Measurements from ENCODE around the gene CA10. TPM values are rescaled to one million over a fixed set of nuclear protein-coding genes. Genes with fewer than 3 reads are reported as not detected.

Gene CA10
- total RNA-seq, 1 donor from 2014 or later: not detected

GRCh38 chr17:51805765-51806164 lies 352.7 kb downstream of the CA10 start:
- Mint-ChIP-seq H3K9me3 (ENCODE audit: unreplicated experiment) (no peaks in the 10 kb centered on the region), H3K36me3 (ENCODE audit: unreplicated experiment) (no peaks in the 10 kb centered on the region), H3K4me1 (ENCODE audit: unreplicated experiment) (no peaks in the 10 kb centered on the region), H3K27me3 (ENCODE audit: unreplicated experiment) (peaks cover 6% of the 10 kb centered on the region), H3K4me3 (ENCODE audit: unreplicated experiment) (no peak overlapping the region), H3K27ac (ENCODE audit: unreplicated experiment) (no peak overlapping the region)
- DNase-seq (ENCODE audit: extremely low spot score, unreplicated experiment): no peak
- TF ChIP-seq, protein P1, sequence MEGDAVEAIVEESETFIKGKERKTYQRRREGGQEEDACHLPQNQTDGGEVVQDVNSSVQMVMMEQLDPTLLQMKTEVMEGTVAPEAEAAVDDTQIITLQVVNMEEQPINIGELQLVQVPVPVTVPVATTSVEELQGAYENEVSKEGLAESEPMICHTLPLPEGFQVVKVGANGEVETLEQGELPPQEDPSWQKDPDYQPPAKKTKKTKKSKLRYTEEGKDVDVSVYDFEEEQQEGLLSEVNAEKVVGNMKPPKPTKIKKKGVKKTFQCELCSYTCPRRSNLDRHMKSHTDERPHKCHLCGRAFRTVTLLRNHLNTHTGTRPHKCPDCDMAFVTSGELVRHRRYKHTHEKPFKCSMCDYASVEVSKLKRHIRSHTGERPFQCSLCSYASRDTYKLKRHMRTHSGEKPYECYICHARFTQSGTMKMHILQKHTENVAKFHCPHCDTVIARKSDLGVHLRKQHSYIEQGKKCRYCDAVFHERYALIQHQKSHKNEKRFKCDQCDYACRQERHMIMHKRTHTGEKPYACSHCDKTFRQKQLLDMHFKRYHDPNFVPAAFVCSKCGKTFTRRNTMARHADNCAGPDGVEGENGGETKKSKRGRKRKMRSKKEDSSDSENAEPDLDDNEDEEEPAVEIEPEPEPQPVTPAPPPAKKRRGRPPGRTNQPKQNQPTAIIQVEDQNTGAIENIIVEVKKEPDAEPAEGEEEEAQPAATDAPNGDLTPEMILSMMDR (IDR thresholded peaks at IDR 0.05): no peak

- Mint-ChIP-seq H3K4me1 (ENCODE audit: unreplicated experiment) (no peaks in the 10 kb centered on the region), H3K36me3 (ENCODE audit: unreplicated experiment) (no peaks in the 10 kb centered on the region), H3K27me3 (ENCODE audit: unreplicated experiment) (peaks cover 6% of the 10 kb centered on the region), H3K9me3 (ENCODE audit: unreplicated experiment) (no peaks in the 10 kb centered on the region), H3K27ac (ENCODE audit: unreplicated experiment) (no peak overlapping the region), H3K4me3 (ENCODE audit: unreplicated experiment) (no peak overlapping the region)
- DNase-seq (ENCODE audit: extremely low spot score, unreplicated experiment): no peak
- TF ChIP-seq, protein P1 (IDR thresholded peaks at IDR 0.05): no peak
Observed at GRCh38 chr17:51805185-51805584, 353.3 kb downstream of the CA10 start.

- TF ChIP-seq, protein P1 (IDR thresholded peaks at IDR 0.05): no peak
- H3K36me3 Mint-ChIP-seq (ENCODE audit: unreplicated experiment): no peaks in the 10 kb centered on the region
- H3K9me3 Mint-ChIP-seq (ENCODE audit: unreplicated experiment): no peaks in the 10 kb centered on the region
- peaks cover 4% of the 10 kb centered on the region for H3K27me3 Mint-ChIP-seq (ENCODE audit: unreplicated experiment)
- no peak for DNase-seq (ENCODE audit: extremely low spot score, unreplicated experiment)
- H3K4me3 Mint-ChIP-seq (ENCODE audit: unreplicated experiment): no peak overlapping the region
- no peaks in the 10 kb centered on the region for H3K4me1 Mint-ChIP-seq (ENCODE audit: unreplicated experiment)
- H3K27ac Mint-ChIP-seq (ENCODE audit: unreplicated experiment): no peak overlapping the region
Observed at GRCh38 chr17:51803161-51803560, 355.4 kb downstream of the CA10 start.

GRCh38 chr17:51802544-51802943 lies 356.0 kb downstream of the CA10 start:
- H3K4me1 Mint-ChIP-seq (ENCODE audit: unreplicated experiment): no peaks in the 10 kb centered on the region
- H3K27ac Mint-ChIP-seq (ENCODE audit: unreplicated experiment): no peak overlapping the region
- H3K36me3 Mint-ChIP-seq (ENCODE audit: unreplicated experiment): no peaks in the 10 kb centered on the region
- no peak for DNase-seq (ENCODE audit: extremely low spot score, unreplicated experiment)
- H3K4me3 Mint-ChIP-seq (ENCODE audit: unreplicated experiment): no peak overlapping the region
- TF ChIP-seq, protein P1 (IDR thresholded peaks at IDR 0.05): no peak
- no peaks in the 10 kb centered on the region for H3K9me3 Mint-ChIP-seq (ENCODE audit: unreplicated experiment)
- H3K27me3 Mint-ChIP-seq (ENCODE audit: unreplicated experiment): peaks cover 2% of the 10 kb centered on the region

DNA sequence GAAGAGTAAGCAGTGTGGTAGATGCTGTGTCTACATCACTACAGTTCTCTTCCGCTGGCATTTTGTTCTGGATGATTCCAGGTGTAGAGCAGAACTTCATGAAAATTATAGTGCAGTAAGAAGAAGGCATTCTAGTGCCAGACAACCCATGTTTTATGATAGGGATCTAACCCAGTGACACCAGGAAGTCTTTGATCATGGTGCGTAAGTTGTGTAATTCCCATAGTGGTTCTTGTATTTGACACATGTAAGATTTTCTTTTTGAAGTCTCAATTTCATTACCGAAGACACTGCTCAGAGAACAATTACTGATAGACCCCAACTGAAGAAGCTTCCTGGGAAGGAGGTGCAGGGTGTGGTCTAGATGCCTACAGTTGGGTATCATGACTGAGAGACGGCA lies 356.9 kb downstream of the CA10 start:
- Mint-ChIP-seq H3K4me3 (ENCODE audit: unreplicated experiment) (no peak overlapping the region), H3K27ac (ENCODE audit: unreplicated experiment) (no peak overlapping the region), H3K9me3 (ENCODE audit: unreplicated experiment) (no peaks in the 10 kb centered on the region), H3K4me1 (ENCODE audit: unreplicated experiment) (no peaks in the 10 kb centered on the region), H3K27me3 (ENCODE audit: unreplicated experiment) (no peaks in the 10 kb centered on the region), H3K36me3 (ENCODE audit: unreplicated experiment) (no peaks in the 10 kb centered on the region)
- TF ChIP-seq, protein P1 (IDR thresholded peaks at IDR 0.05): no peak
- DNase-seq (ENCODE audit: extremely low spot score, unreplicated experiment): no peak

All from osteocyte (in vitro differentiated cells).